ENCODE measurements around the gene PEDS1. TPM values are rescaled to one million over a fixed set of nuclear protein-coding genes. Genes with fewer than 3 reads are reported as not detected.

PEDS1 gene
- 45.3 and 48.8 TPM in 2 replicates for total RNA-seq

GRCh38 chr20:50153500-50154377, at the start of gene PEDS1:
Gene PEDS1 (minus strand): TSS chr20:50153723. CDS start chr20:50153637, 86 bp downstream.

GRCh38 chr20:50190251-50191064, 36.9 kb upstream of the PEDS1 start, which contains the start of gene CEBPB:
Gene CEBPB (plus strand): TSS chr20:50190830. CDS start chr20:50191034, 204 bp downstream.

GRCh38 chr20:50112512-50113419, 40.8 kb downstream of the PEDS1 start, which contains the start of gene UBE2V1:
Gene UBE2V1 (minus strand): TSS chr20:50113150. CDS start chr20:50113128, 22 bp downstream.

Other genes starting within 250 kb of the PEDS1 start
- 3.2 and 3.6 TPM in 2 replicates for gene SPATA2, start 238.2 kb downstream of the PEDS1 start, total RNA-seq
- gene RNF114, start 217.3 kb downstream of the PEDS1 start, total RNA-seq, result 54.9 and 97.1 TPM in 2 replicates
- 19.3 and 19.7 TPM in 2 replicates for gene SNAI1, start 170.7 kb downstream of the PEDS1 start, total RNA-seq
- gene UBE2V1, start 40.6 kb downstream of the PEDS1 start, total RNA-seq, result 56.7 and 59.3 TPM in 2 replicates
- 53.6 and 80.2 TPM in 2 replicates for gene CEBPB, start 37.1 kb upstream of the PEDS1 start, total RNA-seq

Data from cardiac atrium fibroblast (primary cell).